Subcutaneous adipose tissue (tissue), 4 donors: ENCODE measurements around the gene TMCC1. TPM values are rescaled to one million over a fixed set of nuclear protein-coding genes. Genes with fewer than 3 reads are reported as not detected.

Source experiments
- CTCF ChIP-seq: fragments of 450-650 bp; IDR thresholded peaks from one replicate; pipeline ENCODE4 v1.5.1; 2016; ENCODE audit warnings: low read depth, mild to moderate bottlenecking, control low read depth, antibody characterized with exemption, moderate library complexity
- total RNA-seq, 4 donors: library from RNA; depleted of rRNA; stranded (reverse); fragments of >200 nt; gene quantifications; one replicate each; pipeline ENCODE4 v1.1.0, GENCODE V29; 2016

The TMCC1 gene
- total RNA-seq, 4 donors from 2014 or later: 24.0 to 31.5 (median 28.4) TPM

- TF ChIP-seq CTCF: no peak
Measured at GRCh38 chr3:129845956-129846355, 47.6 kb downstream of the TMCC1 start.

GRCh38 chr3:129840707-129841360 is 52.7 kb downstream of the TMCC1 start:
- TF ChIP-seq CTCF: no peak

GRCh38 chr3:129838086-129838485 is 55.4 kb downstream of the TMCC1 start:
- TF ChIP-seq CTCF: no peak

GRCh38 chr3:129837065-129837642 is 56.4 kb downstream of the TMCC1 start:
- TF ChIP-seq CTCF: no peak

- TF ChIP-seq CTCF: no peak
Measured at GRCh38 chr3:129836381-129837064, 57.0 kb downstream of the TMCC1 start.

GRCh38 chr3:129835198-129835597 is 58.3 kb downstream of the TMCC1 start:
- TF ChIP-seq CTCF: no peak

- TF ChIP-seq CTCF: no peak
Measured at GRCh38 chr3:129834580-129834979, 58.9 kb downstream of the TMCC1 start.
